ENCODE measurements around the gene PRKCZ.

The PRKCZ gene

DNA sequence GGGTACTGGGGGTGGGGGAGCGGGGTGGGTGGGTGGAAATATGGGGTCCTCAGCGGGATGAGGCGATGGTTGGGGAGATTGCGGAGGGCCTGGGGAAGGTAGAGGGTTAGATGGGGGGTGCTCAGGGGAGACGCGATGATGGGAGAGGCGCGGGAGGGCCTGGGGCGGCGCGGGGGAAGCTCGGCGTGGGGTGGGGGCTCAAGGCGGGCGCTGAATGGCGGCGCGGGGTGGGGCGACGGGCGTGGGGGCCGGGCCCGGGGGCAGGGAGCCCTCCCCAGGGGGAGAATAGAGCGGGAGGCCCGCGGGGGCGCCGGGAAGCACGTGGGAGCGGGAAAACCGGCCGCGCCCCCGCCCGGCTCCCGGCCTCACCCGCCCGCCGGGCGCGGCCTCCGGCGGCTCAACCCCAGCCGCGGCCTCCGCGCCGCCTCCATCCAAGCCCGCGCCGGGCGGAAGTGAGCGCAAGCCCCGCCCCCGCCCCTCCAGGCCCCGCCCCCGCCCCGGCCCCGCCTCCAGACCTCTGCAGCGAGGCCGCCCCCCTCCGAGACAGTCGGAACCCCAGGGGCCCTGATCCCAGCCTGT, 144.2 kb downstream of the PRKCZ start, which contains the start of gene FAAP20:
FAAP20 (minus strand) TSS at position 454 of the 579 bp plus-strand sequence; CDS start at position 431, 23 bp downstream.
- TF ChIP-seq SIN3A (IDR thresholded peaks at IDR 0.05; ENCODE audit: borderline replicate concordance, insufficient read depth, low read length), result no peak
- TF ChIP-seq FOXP2 (optimal IDR thresholded peaks at IDR 0.05; ENCODE audit: borderline replicate concordance, extremely low read depth, extremely low read length, insufficient read depth), result no peak
- TF ChIP-seq, protein P1, sequence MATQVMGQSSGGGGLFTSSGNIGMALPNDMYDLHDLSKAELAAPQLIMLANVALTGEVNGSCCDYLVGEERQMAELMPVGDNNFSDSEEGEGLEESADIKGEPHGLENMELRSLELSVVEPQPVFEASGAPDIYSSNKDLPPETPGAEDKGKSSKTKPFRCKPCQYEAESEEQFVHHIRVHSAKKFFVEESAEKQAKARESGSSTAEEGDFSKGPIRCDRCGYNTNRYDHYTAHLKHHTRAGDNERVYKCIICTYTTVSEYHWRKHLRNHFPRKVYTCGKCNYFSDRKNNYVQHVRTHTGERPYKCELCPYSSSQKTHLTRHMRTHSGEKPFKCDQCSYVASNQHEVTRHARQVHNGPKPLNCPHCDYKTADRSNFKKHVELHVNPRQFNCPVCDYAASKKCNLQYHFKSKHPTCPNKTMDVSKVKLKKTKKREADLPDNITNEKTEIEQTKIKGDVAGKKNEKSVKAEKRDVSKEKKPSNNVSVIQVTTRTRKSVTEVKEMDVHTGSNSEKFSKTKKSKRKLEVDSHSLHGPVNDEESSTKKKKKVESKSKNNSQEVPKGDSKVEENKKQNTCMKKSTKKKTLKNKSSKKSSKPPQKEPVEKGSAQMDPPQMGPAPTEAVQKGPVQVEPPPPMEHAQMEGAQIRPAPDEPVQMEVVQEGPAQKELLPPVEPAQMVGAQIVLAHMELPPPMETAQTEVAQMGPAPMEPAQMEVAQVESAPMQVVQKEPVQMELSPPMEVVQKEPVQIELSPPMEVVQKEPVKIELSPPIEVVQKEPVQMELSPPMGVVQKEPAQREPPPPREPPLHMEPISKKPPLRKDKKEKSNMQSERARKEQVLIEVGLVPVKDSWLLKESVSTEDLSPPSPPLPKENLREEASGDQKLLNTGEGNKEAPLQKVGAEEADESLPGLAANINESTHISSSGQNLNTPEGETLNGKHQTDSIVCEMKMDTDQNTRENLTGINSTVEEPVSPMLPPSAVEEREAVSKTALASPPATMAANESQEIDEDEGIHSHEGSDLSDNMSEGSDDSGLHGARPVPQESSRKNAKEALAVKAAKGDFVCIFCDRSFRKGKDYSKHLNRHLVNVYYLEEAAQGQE (IDR thresholded peaks at IDR 0.05; ENCODE audit: insufficient read depth in 1 of 2, low read depth in 2 of 2, low read length in 2 of 2), result no peak
- no peak for TF ChIP-seq POLR2AphosphoS5 (IDR thresholded peaks at IDR 0.05; ENCODE audit: low read depth, low read length)
- no peak for TF ChIP-seq TAF1 (IDR thresholded peaks at IDR 0.05; ENCODE audit: borderline replicate concordance, insufficient read depth, low read length)

DNA sequence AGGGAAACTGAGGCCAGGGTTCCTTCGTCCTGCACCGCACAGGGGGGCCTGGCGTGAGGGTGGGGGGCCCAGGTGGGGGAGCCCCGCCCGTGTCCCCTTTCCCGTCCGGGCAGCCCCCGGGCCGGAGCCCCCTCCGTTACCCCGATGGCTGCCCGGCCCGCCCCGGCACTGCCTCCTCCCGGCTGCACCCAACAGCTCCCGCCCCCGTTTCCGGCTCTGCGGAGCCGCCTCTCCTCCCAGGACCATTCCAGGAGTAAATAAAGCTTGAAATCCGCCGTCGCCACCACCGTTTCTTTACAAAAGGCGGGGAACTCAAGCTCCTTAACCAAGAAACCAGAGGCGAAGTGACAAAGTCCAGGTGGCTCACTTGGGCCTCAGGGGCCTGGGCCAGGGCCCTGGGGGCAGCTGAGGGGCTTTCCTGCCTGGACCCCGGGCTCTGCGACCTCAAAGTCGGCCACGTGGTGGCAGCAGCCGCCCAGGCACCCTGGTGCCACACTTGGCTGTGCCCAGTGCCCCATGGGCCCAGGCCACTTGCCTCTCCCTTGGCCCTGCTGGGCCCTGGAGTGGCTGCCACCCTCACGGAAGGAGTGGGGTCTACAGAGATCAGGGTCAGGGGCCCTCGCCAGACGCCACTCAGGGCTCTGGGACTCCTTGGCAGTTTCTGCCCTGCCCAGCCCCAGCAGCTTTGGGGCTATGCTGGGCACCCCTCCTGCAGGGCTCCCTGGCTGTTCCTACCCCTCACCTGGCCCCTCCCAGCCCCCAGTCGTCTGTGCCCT, 144.9 kb downstream of the PRKCZ start:
- TF ChIP-seq POLR2AphosphoS5 (IDR thresholded peaks at IDR 0.05; ENCODE audit: low read depth, low read length) (peak; percentile 60; the same call in 1 of the 2 replicates), SIN3A (IDR thresholded peaks at IDR 0.05; ENCODE audit: borderline replicate concordance, insufficient read depth, low read length) (no peak), FOXP2 (optimal IDR thresholded peaks at IDR 0.05; ENCODE audit: borderline replicate concordance, extremely low read depth, extremely low read length, insufficient read depth) (no peak), TAF1 (IDR thresholded peaks at IDR 0.05; ENCODE audit: borderline replicate concordance, insufficient read depth, low read length) (no peak)
- TF ChIP-seq, protein P1 (IDR thresholded peaks at IDR 0.05; ENCODE audit: insufficient read depth in 1 of 2, low read depth in 2 of 2, low read length in 2 of 2), result no peak

DNA sequence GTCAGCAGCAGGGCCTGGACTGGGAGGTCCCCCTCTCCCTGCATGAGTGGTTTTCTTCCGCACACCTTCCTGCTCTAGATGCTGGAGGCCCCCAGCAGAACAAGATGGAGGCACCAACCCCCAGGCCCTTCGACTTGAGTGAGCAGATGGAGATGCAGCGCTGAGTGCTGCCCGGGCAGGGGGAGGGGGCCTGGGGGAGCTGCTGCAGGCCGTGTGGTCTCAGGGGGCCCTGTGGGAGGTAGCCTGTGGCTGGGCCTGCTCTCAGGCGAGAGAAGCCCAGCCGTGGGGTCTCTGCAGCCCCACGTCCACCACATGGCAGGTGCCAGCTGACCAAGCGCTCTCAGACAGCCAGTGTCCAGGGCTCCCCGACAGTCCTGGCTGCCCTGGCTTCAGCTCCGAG, 145.6 kb downstream of the PRKCZ start:
- TF ChIP-seq SIN3A (IDR thresholded peaks at IDR 0.05; ENCODE audit: borderline replicate concordance, insufficient read depth, low read length) (no peak), FOXP2 (optimal IDR thresholded peaks at IDR 0.05; ENCODE audit: borderline replicate concordance, extremely low read depth, extremely low read length, insufficient read depth) (no peak), TAF1 (IDR thresholded peaks at IDR 0.05; ENCODE audit: borderline replicate concordance, insufficient read depth, low read length) (no peak), POLR2AphosphoS5 (IDR thresholded peaks at IDR 0.05; ENCODE audit: low read depth, low read length) (no peak)
- TF ChIP-seq, protein P1 (IDR thresholded peaks at IDR 0.05; ENCODE audit: insufficient read depth in 1 of 2, low read depth in 2 of 2, low read length in 2 of 2), result no peak

DNA sequence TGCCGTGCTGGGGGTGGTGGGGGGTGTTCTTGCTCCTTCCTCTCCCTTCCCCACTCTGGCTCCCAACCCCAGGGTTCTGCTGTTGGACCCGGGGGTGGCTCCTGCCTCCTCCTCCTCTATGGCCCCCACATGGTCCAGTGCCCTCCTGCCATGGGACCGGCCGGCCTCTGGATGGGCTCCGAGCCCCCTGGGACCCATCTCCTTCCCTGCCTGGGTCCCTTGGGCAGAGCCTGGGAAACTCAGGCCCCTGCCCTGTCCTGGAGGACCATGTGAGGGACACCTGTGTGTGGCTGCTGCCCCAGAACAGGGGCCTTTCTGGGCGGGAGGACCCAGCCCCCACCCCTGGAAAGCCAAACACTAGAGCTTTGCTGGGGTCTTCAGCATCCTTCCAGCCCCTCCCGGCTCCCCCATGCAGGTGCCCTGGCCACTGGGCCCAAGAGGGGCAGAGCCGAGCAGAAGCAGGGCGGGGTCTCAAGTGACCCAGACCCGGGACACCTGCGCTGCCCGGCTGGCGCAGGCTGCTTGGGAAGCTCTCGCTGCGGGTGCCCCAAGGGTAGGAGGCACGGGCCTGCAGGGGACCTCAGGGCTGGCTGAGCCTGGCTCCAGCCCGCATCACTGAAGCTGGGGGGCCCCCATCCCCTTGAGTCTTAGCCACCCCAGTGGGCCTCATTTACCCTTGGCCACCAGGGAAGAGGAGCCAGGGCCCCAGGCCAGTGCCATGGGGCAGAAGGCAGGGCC, 146.9 kb downstream of the PRKCZ start:
- TF ChIP-seq FOXP2 (optimal IDR thresholded peaks at IDR 0.05; ENCODE audit: borderline replicate concordance, extremely low read depth, extremely low read length, insufficient read depth) (no peak), SIN3A (IDR thresholded peaks at IDR 0.05; ENCODE audit: borderline replicate concordance, insufficient read depth, low read length) (no peak), TAF1 (IDR thresholded peaks at IDR 0.05; ENCODE audit: borderline replicate concordance, insufficient read depth, low read length) (no peak), POLR2AphosphoS5 (IDR thresholded peaks at IDR 0.05; ENCODE audit: low read depth, low read length) (no peak)
- TF ChIP-seq, protein P1 (IDR thresholded peaks at IDR 0.05; ENCODE audit: insufficient read depth in 1 of 2, low read depth in 2 of 2, low read length in 2 of 2), result no peak

Measured in PFSK-1 (cell line).